Neural crest cell (in vitro differentiated cells): ENCODE results near the gene C13orf46. TPM values are rescaled to one million over a fixed set of nuclear protein-coding genes. Genes with fewer than 3 reads are reported as not detected.

Source experiments
- DNase-seq: peaks from one replicate; pipeline ENCODE4 v3.0.0; 2021; ENCODE audit warnings: low read depth, mixed read lengths, low spot score
- H3K27ac Mint-ChIP-seq: one replicate; pipeline ENCODE4 v1.8.0; 2021; ENCODE audit warnings: mild to moderate bottlenecking, mixed read lengths; ENCODE audit not compliant: unreplicated experiment
- H3K27me3 Mint-ChIP-seq: 2 replicates; pipeline ENCODE4 v1.8.0; 2021; ENCODE audit warnings: low read depth, mild to moderate bottlenecking, mixed read lengths
- H3K36me3 Mint-ChIP-seq: 2 replicates; pipeline ENCODE4 v1.8.0; 2021; ENCODE audit warnings: low read depth, mild to moderate bottlenecking, mixed read lengths
- H3K4me1 Mint-ChIP-seq: 2 replicates; pipeline ENCODE4 v1.8.0; 2021; ENCODE audit warnings: mixed read lengths
- H3K4me3 Mint-ChIP-seq: one replicate; pipeline ENCODE4 v1.8.0; 2021; ENCODE audit warnings: mild to moderate bottlenecking, mixed read lengths
- H3K9me3 Mint-ChIP-seq: 2 replicates; pipeline ENCODE4 v1.8.0; 2021; ENCODE audit warnings: mixed read lengths
- CTCF ChIP-seq: fragments of 200-600 bp; sonication (generic); conservative IDR thresholded peaks from 2 replicates; pipeline ENCODE4 v1.5.0; 2021; ENCODE audit warnings: antibody characterized with exemption, mild to moderate bottlenecking
- total RNA-seq: library from RNA; stranded (reverse); gene quantifications from 2 replicates; pipeline ENCODE4 v1.2.1, GENCODE V29; 2021

Gene C13orf46
- total RNA-seq, 1 donor from 2014 or later = 1.9 TPM

- Mint-ChIP-seq H3K9me3 (no peaks in the 10 kb centered on the region), H3K4me3 (no peak overlapping the region), H3K4me1 (no peaks in the 10 kb centered on the region), H3K36me3 (peaks cover 3% of the 10 kb centered on the region), H3K27me3 (no peaks in the 10 kb centered on the region), H3K27ac (no peak overlapping the region)
- no peak for TF ChIP-seq CTCF
- no peak for DNase-seq
These were observed 42.1 kb upstream of the C13orf46 start for GRCh38 chr13:114015969-114016295.

GRCh38 chr13:114015111-114015968, 41.5 kb upstream of the C13orf46 start:
- H3K4me1 Mint-ChIP-seq = no peaks in the 10 kb centered on the region
- no peak for DNase-seq
- H3K36me3 Mint-ChIP-seq = peaks cover 6% of the 10 kb centered on the region
- no peaks in the 10 kb centered on the region for H3K27me3 Mint-ChIP-seq
- H3K27ac Mint-ChIP-seq = no peak overlapping the region
- TF ChIP-seq CTCF = no peak
- no peak overlapping the region for H3K4me3 Mint-ChIP-seq
- H3K9me3 Mint-ChIP-seq = no peaks in the 10 kb centered on the region

GRCh38 chr13:114013952-114014629, 40.2 kb upstream of the C13orf46 start:
- H3K27ac Mint-ChIP-seq = no peak overlapping the region

GRCh38 chr13:114013336-114013735, 39.5 kb upstream of the C13orf46 start:
- H3K27ac Mint-ChIP-seq = no peak overlapping the region
- peaks cover 12% of the 10 kb centered on the region for H3K36me3 Mint-ChIP-seq
- no peak overlapping the region for H3K4me3 Mint-ChIP-seq
- TF ChIP-seq CTCF = no peak
- DNase-seq = no peak
- H3K27me3 Mint-ChIP-seq = no peaks in the 10 kb centered on the region
- H3K9me3 Mint-ChIP-seq = no peaks in the 10 kb centered on the region
- no peaks in the 10 kb centered on the region for H3K4me1 Mint-ChIP-seq

More at GRCh38 chr13:114013952-114014629, 40.2 kb upstream of the C13orf46 start:
- no peak for TF ChIP-seq CTCF
- no peak overlapping the region for H3K4me3 Mint-ChIP-seq
- H3K9me3 Mint-ChIP-seq = no peaks in the 10 kb centered on the region
- no peak for DNase-seq
- H3K27me3 Mint-ChIP-seq = no peaks in the 10 kb centered on the region
- peaks cover 9% of the 10 kb centered on the region for H3K36me3 Mint-ChIP-seq
- H3K4me1 Mint-ChIP-seq = no peaks in the 10 kb centered on the region

- no peak overlapping the region for H3K27ac Mint-ChIP-seq
- no peaks in the 10 kb centered on the region for H3K9me3 Mint-ChIP-seq
- DNase-seq = no peak
- no peaks in the 10 kb centered on the region for H3K27me3 Mint-ChIP-seq
- no peaks in the 10 kb centered on the region for H3K4me1 Mint-ChIP-seq
- no peak overlapping the region for H3K4me3 Mint-ChIP-seq
- peaks cover 12% of the 10 kb centered on the region for H3K36me3 Mint-ChIP-seq
- TF ChIP-seq CTCF = no peak
These were observed 39.0 kb upstream of the C13orf46 start for GRCh38 chr13:114012921-114013320.
